GM21515 (cell line): ENCODE measurements around the gene GBP5.
A peak's percentile ranks its signal among the peaks of the same experiment; 100 is the strongest.
"Not testable (repeated sequence)": the region's sequence is repeated elsewhere in the genome, so short reads cannot be mapped to it uniquely, and the experiment has no call there.

Source experiments
- ATAC-seq: cut with Tn5 transposase; IDR thresholded peaks from one replicate; pipeline ENCODE4 v1.9.1; 2021; ENCODE audit not compliant: unreplicated experiment

The GBP5 gene

GRCh38 chr1:89272269-89273041 is at the start of gene GBP5:
Gene GBP5 (minus strand): TSS chr1:89272860. CDS start chr1:89269555, 3,305 bp downstream.
- not testable (repeated sequence) for ATAC-seq

GRCh38 chr1:89322402-89322801 is 49.7 kb upstream of the GBP5 start:
- no peak for ATAC-seq

GRCh38 chr1:89312572-89312971 is 39.9 kb upstream of the GBP5 start:
- ATAC-seq = no peak

DNA sequence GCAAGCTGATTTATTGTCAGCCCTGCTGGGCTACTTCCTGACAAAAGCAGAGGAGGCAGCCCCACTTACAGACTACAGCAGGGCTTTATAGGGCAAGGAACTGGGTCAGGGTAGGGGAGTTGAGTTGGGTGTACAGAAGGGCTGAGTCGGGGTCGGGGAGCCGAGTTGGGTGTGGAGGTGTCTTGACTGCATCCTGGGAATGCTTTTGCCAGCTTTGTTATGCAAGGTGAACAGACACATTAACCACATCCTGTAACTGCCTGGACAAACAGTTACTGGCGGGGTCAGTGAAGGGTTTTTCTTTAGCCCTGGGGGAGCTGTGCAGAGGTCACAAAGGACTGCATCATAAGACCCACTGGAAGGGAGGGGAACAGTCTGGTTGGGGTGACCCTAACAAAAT is 39.1 kb upstream of the GBP5 start:
- no peak for ATAC-seq

- ATAC-seq = no peak
Measured at GRCh38 chr1:89310976-89311375, 38.3 kb upstream of the GBP5 start.

DNA sequence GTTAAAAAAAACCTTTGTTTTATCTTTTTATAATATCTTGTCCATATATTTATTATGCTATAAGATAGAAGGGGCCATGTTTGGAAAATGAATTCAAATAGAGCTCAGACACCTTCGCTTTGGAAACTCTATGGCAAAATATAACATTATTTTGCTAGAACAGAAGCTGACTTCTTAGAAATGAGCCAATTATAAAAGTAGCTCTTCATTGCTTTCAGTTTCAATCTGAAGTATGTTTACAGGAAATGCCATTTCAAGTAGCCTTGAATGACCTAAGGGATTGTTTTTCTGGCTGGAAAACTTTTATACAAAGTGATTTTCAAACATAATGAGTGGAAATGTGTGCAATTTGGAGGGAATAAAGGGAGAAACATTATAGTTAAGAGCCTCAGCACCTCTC is 37.8 kb upstream of the GBP5 start:
- peak; percentile 83 for ATAC-seq

DNA sequence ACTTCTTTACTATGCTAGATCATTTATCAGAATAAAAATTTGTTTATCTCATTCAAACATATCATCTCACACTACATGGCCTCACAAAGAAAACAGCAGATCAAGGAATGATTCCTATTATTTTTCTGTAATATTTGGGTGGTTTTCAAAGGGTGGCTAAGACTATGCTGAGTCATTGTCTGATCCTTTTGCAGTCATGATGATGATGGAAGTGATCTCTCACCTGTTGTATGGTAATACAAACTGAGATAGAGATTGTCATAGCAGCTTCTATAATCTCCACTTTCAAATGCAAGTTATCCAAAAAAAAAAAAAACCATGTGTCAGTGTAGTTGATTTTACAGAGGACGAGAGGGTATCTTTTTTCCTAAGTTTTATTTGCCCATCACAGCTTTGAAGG is 37.2 kb upstream of the GBP5 start:
- ATAC-seq = no peak

GRCh38 chr1:89306273-89306672 is 33.6 kb upstream of the GBP5 start:
- ATAC-seq = no peak

DNA sequence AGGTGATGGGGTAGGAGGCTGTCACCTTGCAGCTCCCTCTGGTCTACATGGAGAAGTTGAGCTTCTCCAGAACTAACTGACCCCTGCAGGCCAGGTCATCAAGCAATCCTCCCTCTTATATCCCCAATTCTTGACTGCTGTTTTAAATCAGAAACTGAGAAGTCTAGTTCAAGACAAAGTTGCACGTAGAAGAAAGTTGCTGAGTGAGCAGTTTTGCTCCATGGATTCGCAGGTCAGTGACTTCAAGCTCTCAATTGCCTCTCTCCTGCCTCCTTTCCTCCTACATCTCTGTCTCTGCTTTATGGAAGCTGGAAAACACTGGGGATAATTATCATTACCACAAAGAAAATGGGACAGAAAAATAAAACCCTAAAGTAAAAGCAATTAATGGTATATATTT is 32.8 kb upstream of the GBP5 start:
- no peak for ATAC-seq

DNA sequence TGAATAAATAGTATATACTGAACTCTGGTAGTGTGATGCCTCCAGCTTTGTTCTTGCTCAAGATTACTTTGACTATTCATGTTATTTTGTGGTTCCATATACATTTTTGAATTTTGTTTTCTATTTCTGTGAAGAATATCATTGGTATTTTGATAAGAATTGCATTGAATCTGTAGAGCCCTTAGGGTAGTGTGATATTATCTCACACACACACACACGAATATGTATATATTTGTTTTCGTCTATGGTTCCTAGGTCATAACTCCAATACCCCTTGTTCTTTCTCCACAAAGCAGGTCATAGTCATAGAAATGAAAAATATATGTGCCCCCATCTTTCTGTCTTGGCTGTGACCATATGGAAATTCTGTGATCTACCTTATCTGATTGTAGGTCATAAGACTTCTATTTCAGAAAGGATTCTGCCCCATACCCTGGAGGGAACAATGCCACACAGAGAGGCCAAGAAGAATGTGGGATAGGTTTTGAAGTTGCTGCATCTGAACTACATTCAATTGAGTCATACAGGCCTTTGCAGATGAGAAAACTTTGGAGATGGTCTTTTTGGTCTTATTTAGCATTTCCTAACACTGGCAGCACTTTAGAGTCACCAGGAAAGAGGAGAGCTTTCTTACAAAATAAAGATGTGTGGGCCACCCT is 32.0 kb upstream of the GBP5 start:
- no peak for ATAC-seq

DNA sequence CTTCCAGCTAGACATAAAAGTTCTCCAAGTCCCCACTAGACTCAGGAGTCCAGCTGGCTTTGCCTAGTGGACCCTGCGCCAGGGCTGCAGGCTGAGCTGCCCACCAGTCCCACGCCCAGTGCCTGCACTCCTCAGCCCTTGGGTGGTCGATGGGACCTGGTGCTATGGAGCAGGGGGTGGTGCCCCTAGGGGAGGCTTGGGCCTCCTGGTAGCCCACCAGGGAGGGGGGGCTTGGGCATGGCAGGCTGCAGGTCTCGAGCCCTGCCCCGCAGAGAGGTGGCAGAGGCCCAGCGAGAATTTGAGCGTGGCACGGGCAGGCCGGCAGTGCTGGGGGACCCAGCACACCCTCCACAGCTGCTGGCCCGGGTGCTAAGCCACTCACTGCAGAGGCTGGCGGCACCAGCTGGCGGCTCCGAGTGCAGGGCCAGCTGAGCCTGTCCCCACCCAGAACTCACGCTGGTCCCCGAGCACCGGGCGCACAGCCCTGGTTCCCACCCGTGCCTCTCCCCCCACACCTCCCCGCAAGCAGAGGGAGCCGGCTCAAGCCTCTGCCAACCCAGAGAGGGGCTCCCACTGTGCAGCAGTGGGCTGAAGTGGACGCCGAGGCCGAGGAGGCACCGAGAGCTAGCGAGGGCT is 30.2 kb upstream of the GBP5 start:
- ATAC-seq = no peak

DNA sequence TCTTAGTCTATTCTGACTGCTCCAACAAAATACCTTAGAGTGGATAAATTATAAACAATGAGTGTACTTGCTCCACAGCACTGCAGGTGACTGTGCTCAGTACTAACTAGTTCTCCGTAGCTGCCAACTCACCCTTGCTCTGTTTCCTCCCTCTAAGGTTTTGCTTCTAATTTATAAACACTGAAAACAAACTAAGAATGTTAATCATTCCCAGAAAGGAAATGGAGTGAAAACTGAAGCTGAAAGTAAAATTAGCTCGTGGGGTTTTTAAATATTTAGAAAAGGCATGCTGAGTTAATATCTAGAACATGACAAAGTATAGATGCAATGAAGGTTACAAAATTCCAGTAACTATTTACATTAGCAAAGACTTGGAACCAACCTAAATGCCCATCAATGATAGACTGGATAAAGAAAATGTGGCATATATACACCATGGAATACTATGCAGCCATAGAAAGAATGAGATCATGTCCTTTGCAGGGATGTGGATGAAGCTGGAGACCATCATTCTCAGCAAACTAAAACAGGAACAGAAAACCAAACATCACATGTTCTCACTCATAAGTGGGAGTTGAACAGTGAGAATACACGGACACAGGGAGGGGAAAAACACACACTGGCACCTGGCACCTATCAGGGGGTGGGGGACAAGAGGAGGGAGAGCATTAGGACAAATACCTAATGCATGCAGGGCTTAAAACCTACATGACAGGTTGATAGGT is 27.2 kb upstream of the GBP5 start:
- ATAC-seq = peak; percentile 88

DNA sequence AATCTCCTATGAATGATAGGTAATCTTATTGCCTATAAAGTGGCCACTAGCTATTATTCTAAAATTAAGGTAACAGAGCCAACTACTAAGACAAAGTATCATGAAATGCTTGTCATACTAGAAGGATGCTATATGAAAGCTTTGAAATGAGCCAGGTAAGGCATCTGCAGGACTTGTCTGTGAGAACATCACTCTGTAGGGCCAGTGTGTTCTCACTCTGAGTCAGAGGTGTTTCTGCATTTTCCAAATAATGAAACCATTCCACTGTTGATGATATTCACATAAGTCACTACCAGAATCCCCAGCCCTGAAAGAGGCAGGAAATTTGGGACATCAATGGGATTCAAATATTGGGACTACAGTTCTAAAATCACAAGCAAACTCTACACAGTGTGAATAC is 25.8 kb upstream of the GBP5 start:
- no peak for ATAC-seq

- ATAC-seq = no peak
Measured at GRCh38 chr1:89295187-89295586, 22.5 kb upstream of the GBP5 start.

DNA sequence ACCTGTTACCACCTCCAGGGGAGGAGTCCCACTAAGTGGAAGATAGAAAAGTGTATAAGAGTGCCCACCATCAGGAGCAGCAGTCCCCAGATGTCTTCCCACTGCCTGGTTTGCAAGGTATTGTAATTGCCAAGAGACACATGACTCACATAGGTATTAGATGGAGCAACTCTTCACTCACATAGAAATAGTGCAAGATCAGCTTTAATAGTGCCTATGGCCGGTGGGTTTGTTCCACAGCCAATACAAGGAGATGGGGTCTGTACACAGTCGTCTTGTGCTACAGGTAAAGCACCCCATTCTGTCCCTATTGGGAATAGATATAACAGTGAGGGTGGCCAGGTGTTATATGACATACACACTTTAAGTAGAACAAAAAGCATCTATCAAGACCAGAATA is 18.6 kb upstream of the GBP5 start:
- no peak for ATAC-seq

DNA sequence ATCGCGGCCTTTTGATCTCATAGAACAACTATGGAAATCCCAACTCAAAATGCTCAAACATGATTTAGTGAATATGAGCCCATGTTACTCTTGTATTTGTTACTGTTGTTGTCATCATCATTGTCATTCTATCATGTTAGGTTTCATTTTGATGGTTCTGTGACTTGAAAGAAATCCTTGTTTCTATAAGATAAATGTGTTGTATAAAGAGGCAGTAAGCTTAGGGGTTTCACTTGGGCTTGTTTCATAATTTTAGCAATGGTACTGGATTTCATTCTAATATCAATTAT is 15.3 kb upstream of the GBP5 start:
- ATAC-seq = no peak

GRCh38 chr1:89287181-89288050 is 14.8 kb upstream of the GBP5 start:
- ATAC-seq = peak; percentile 7

- peak; percentile 98 for ATAC-seq
Measured at GRCh38 chr1:89286549-89287180, 14.0 kb upstream of the GBP5 start.

- ATAC-seq = no peak
Measured at GRCh38 chr1:89285745-89286380, 13.2 kb upstream of the GBP5 start.
